Activated CD4-positive, CD25-positive, alpha-beta regulatory T cell treated with anti-CD3 and anti-CD28 coated beads, Interleukin-2, amount 50 U/mL, for 16 hours (primary cell): ENCODE measurements around the gene RPL21.
A peak's percentile ranks its signal among the peaks of the same experiment; 100 is the strongest.
"Not testable (repeated sequence)": the region's sequence is repeated elsewhere in the genome, so short reads cannot be mapped to it uniquely, and the experiment has no call there.

Experiments used
- DNase-seq: peaks from one replicate; pipeline ENCODE4 v3.0.0-alpha.2; 2020; ENCODE audit warnings: low read depth, low spot score

Gene RPL21

DNA sequence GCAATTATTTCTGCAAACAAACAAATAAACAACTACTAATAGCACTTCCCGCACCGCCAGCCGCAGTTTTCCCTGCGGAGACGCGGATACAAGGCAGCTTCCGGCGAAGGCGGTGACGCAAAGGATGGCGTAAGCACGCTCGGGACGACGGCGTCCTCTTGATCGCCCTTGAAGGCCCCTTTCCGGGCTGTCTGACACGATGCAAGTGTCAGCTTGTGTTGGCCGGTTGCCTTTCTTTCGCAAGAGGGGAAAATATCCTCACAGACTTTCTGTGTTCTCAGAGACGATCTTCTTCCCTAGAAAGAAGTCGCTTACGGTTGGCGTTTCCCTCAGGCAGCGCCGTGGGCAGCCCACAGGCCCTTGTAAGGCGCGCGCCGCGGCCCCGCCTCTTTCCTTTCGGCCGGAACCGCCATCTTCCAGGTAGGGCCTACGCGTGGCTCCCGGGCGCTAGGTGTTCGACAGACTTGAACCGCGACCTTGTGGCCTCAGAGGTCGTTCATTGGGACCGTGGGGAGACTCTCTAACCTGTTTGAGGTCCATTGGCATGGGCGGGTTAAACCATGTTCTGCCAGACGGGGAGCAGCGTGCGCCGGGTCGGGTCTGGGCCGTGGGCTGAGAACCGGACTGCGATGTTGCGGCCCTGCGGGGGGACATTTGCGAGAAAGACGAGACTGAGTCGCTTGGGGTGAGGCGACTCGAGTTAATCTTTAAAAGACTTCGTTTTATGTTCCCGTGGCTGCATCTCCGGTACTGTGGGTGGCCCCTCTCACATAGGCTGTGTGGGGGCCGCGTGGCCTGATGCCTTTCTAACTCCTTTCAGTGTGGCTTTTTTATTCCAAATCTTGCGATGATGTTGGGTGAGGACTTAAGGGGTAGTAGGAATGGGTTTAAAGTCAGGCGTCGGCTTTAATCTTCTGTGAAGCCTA, at the start of gene RPL21:
TSS of gene RPL21 (plus strand) at position 393 of the 926 bp plus-strand sequence. CDS start 2,219 bp downstream, outside the sequence.
- peak; percentile 78 for DNase-seq

DNA sequence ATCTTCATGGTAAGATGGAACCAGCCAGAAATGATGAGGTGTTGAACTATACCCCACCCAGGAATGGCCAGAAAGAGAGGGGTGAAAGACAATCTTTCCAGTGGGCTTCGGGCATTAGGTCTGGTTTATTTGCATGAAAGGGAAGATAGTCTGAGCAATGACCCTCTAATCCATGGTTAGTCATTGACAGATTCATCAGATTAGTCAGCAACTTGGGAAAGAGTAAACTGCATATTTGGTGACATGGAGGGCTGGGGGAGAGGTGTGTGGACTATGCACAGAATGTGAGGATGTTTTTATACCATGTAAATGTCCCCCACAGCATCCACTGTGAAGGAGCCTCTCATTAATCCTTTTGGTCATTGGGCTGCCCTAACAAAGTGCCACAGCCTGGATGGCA, 49.7 kb upstream of the RPL21 start:
- no peak for DNase-seq

DNA sequence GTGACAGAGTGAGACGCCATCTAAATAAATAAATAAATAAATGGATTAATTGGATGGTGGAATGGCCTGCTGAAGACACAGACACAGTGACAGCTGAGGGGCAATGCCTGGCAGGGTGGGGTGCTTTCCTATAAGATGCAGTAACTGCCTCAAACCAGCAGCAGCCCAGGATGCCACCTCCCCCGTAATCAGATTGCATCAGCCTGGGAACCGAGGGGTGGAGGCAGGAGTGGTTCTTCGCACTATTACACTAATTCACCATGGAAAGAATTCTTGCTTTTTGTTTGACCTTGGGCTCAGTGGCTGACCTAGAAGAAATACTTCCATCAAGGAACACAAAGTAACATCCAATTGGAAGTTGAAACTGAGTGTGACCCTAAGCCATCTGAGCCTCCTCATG, 48.2 kb upstream of the RPL21 start:
- DNase-seq = no peak

DNA sequence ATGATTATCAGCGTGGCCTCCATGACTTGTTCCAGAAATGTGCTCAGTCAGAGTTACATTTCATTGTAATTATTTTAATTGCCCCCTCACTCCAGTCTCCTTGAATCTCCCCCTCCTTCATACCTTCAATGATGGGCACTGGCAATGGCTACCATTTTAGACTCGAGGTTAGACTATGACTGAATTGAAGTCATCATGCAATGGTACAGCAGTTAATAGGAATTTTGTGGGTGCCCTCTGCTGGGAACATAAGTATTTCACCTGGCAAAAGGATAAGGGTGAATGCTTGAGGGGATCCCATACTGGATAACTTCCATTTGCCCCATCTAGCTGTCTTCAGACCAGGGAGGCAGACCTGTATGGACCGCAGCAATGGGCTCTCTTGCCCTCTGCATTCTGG, 47.5 kb upstream of the RPL21 start:
- DNase-seq = no peak

DNA sequence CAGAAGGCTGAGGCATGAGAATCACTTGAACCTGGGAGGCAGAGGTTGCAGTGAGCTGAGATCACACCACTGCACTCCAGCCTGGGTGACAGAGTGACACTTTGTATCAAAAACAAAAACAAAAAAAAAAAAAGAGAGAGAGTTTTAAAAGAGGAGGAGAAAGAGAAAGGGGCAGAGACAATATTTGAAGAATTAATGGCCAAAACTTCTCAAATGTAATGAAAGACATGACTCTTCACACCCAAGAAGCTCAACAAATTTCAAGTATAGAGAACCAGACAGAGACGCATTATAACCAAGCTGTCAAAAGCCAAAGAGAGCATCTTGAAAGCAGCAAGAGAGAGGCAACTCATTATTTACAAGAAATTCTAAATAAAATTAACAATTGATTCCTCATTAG, 42.8 kb upstream of the RPL21 start:
- no peak for DNase-seq

DNA sequence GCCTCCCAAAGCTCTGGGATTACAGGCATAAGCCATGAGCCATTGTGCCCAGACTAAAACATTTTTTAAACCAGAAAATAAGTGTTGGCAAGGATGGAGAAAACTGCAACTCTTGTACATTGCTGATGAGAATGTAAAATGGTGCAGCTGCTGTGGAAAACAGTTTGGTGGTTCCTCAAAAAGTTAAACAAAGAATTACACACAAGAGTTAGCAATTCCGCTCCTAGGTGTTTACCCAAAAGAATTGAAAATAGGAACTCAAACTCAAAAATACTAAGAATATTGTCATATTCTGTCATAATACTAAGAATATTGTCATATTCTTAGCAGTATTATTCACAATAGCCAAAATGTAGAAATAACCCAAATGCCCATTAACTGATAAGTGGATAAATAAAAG, 40.1 kb upstream of the RPL21 start:
- DNase-seq = no peak

DNA sequence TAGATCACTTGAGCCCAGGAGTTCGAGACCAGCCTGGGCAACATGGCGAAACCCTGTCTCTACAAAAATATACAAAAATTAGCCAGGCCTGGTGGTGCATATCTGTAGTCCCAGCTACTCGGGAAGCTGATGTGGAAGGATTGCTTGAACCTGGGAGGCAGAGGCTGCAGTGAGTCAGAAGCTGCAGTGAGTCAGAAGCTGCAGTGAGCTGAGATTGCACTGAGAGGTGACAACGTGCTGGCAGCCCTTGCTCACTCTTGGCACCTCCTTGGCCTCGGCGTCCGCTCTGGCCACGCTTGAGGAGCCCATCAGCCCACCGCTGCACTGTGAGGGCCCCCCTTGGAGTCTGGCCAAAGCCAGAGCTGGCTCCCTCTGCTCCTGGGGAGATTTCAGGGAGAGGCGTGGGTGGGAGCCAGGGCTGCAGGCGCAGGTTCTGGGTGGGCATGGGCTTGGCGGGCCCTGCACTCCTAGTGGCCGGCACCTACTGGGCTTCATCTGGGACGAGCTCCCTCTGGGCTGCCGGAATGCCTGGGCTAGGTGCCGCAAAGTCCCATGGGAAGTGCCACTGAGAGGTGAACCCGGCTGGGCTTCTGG, 39.5 kb upstream of the RPL21 start:
- DNase-seq = no peak

DNA sequence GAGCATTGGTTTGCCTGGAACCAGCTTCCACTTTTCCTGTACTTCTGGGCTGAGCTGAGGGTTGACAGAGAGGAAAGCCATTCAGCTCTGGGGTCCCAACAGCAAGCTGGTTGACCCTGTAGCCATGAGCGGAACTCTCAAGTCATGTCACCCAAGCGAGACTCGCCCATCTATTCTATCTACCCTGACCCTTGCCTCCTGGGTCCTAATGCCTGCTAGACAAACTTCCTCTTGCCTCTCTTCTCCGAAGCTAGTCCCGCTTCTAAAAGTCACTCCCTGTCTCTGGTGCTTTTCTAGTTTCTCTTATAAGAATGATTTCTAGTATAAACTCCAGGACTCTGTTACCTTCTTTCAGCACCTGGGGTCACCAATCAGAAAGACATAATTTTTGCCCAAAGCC, 38.0 kb upstream of the RPL21 start:
- DNase-seq = not testable (repeated sequence)

DNA sequence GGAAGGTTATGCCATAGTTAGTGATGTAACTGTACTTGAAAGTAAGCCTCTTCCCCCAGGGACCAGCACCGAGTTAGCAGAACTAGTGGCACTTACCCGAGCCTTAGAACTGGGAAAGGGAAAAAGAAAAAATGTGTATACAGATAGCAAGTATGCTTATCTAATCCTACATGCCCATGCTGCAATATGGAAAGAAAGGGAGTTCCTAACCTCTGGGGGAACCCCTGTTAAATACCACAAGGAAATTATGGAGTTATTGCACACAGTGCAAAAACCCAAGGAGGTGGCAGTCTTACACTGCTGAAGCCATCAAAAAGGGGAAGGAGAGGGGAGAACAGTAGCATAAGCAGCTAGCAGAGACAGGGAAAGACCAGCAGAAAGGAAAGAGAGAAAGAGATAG, 33.6 kb upstream of the RPL21 start:
- not testable (repeated sequence) for DNase-seq

DNA sequence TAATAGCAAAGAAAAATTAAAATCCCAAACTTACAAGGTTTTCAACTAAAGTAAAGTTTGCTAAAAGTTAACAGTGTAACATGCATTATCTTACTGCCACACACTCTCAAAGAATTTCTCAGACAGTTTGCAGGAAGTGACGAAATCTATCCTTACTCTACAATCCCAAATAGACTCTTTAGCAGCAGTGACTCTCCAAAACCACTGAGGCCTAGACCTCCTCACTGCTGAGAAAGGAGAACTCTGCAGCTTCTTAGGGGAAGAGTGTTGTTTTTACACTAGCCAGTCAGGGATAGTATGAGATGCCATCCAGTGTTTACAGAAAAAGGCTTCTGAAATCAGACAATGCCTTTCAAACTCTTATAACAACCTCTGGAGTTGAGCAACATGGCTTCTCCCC, 32.5 kb upstream of the RPL21 start:
- DNase-seq = not testable (repeated sequence)

DNA sequence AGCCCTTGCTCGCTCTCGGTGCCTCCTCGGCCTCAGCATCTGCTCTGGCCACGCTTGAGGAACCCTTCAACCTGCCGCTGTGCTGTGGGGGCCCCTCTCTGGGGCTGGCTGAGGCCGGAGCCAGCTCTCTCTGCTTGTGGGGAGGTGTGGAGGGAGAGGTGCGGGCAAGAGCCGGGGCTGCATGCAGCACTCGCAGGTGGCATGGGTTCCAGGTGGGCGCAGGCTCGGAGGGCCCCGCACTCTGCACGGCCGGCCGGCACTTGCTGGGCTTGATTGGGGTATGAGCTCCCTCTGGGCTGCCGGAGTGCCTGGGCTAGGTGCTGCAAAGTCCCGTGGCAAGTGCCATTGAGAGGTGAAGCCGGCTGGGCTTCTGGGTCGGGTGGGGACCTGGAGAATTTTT, 31.7 kb upstream of the RPL21 start:
- no peak for DNase-seq

DNA sequence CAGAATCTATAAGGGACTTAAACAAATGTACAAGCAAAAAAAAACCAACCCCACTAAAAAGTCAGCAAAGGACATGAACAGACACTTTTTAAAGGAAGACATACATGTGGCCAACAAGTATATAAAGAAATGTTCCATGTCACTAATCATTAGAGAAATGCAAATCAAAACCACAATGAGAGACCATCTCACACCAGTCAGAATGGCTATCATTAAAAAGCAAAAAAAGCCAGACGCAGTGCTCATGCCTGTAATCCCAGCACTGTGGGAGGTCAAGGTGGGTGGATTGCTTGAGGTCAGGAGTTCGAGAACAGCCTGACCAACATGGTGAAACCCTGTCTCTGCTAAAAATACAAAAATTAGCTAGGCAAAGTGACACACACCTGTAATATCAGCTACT, 29.3 kb upstream of the RPL21 start:
- DNase-seq = not testable (repeated sequence)

DNA sequence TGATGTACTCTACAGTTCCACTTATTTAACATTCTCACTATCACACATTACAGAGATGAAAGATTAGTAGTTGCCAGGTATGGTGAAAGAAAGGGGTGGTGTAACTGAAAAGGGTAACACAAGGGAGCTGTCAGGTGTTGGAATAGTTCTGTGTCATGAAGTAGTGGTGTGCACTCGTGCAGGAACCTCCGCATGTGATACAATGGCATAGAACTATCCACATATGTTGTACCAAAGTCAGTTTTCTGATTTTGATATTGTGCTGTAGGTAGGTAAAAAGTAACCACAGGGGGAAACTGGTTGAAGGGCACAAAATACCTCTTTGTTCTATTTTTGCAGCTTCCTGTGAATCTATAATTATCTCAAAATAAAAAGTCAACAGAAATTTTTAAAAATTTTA, 24.4 kb upstream of the RPL21 start:
- no peak for DNase-seq

DNA sequence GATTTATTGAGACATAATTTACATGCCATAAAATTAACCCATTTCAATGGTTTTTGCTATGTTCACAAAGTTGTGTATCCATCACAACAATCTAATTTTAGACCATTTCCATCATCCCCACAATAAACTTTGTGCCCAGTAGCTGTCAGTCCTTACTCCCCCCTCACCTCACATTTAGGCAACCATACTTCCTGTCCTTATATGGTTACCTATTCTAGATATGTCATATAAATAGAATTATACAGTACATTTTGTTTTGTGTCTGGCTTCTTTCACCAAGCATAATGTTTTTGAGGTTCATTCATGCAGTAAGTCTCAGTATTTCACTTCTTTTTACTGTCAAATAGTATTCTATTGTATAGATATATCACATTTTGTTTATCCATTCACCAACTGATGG, 23.2 kb upstream of the RPL21 start:
- no peak for DNase-seq

DNA sequence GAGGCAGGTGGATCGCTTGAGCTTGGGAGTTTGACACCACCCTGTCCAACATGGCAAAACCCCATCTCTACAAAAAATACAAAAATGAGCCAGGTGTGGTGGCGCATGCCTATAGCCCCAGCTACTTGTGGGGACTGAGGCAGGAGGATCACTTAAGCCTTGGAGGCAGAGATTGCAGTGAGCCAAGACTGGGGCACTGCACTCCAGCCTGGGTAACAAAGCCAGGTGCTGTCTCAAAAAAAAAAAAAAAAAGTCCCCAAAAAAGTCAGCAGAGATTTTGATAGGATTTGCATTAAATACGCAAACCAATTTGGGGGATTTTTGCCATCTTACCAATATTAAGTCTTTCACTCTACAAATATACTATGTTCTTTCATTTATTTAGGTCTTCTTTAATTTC, 21.7 kb upstream of the RPL21 start:
- no peak for DNase-seq

DNA sequence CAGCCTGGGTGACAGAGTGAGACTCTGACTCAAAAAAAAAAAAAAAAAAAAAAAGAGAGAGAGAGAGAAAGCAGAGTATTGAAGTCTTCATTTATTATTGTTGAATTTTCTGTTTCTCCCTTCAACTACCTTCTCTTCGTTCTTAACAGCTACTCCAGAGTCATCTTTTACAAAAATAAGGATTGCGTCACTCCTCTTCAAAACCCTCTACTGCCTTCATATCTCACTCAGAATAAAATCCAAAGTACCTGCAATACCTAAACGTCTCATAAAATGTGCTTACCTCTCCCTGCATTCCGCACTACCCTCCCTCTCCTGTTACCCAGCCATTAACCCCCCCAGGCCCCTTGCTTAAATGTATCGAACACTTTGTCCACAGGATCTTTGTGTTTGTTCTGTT, 17.4 kb upstream of the RPL21 start:
- no peak for DNase-seq

DNA sequence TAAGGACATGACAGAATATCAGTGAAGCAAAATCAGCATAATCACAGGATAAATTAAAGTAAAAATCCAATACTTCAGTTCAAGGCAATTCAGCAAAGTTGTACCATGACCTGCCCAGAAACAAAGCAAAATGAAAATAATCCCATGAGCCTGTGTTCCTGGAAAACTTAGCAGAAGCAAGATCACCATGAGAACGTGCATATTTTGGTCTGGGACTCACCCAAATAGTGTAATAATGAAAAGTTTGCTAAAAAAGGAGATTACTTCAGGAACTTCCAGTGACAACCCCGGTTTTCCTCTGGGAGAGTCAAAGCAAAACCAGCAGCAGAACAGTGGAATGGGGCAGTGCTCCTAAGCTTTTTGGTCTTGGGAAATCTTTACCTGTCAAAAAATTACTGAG, 14.9 kb upstream of the RPL21 start:
- no peak for DNase-seq

DNA sequence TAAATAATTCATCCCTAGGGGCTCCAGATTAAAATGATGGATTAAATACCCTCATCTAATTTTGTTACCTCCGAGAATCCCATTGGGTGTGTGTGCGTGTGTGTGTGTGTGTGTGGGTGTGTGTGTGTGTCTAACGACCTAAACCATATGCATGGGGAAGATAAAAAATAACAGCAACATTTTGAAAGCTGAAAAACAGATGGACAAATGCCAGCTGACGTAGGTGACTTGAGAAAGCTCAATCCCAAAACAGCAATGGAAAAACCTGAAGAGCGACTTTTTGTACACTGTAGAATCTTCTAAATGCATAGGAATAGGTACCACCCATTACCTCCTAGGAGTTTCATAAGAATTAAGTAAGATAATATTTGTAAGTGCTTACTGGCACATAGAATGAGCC, 8.7 kb upstream of the RPL21 start:
- DNase-seq = no peak

DNA sequence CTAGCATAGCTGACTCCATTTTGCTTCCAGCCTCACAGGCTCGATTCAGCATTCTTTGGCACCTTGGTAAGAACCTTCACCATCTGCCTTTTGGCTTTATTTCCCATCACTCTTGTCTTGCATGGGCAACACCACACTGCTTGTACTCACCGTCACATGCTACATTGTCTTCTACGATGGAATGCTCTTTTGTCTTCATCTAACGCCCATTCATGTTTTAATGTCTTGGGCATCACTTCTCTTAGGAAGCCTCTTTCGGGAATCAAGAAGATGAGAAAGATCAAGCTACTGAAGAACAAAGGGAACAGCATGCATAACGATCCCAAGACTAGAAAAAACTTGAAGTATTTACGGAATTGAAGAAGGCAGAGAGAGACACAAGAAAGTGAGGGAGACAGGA, 5.7 kb upstream of the RPL21 start:
- DNase-seq = no peak

DNA sequence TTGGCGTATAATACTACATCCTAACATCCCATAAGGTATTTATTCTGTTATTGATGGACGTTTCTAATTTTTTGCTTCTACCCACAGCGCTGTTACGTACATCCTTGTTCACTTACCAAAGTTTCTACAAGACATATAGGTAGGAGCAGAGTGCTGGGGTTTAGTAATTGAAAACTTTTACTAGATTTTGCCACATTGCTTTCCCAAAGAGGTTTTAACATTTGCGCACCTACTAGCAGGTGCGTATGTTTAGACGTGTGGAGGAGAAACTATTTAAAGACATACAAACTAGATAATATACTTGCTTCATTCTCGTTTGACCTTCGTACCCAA, 559 bp upstream of the RPL21 start:
- no peak for DNase-seq

DNA sequence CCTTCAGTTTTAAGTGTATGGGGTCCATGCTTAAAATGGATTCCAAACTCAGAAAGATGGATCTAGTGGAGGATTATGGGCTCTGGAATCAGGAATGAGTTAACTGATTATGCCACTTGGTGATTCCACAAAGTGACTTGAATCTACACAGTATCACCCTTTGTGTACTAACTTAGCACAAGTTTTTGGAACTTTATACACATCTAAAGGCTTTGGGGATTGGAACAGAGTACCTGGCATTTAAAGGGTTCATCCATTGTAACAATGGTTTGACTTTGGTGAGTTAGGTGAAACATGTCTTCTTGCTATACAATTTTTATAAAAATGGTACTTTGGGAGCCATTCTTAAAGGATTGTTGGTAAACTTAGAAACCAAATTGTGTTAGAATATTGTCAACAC, 1.1 kb downstream of the RPL21 start:
- DNase-seq = no peak

DNA sequence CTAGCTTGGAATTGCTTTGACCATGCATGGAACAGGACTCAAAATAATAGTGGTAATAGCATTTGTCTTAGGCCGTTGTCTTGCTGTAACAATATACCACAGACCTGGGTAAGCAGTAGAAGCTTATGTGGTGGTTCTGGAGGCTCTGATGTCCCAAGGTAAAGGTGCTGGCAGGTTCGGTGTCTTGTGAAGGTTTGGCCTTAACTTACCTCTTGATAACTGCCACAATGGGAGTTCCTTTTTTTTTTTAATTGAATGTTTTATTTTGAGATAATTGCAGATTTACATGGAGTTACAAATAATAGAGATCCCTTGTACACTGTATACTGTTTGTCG, 5.8 kb downstream of the RPL21 start:
- no peak for DNase-seq

DNA sequence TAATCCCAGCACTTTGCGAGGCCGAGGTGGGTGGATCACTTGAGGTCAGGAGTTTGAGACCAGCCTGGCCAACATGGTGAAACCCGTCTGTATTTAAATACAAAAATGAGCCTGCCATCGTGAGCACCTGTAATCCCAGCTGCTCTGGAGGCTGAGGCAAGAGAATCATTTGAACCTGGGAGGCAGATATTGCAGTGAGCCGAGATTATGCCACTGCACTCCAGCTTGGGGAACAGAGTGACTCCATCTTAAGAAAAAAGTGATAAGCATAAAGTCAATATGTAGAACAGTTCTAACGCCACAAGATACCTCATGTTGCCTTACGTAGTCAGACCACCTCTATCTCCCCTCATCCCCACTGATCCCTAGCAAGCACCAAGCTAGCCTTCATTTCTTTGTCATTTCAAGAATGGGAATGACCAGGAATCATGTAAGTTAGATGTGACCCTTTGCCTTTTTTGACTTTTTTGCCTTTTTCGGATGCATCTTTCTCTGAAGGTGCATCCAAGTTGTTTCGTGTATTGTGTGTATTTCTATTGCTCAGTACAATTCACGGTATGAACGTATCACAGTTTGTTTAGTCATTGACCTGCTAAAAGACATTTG, 6.4 kb downstream of the RPL21 start:
- no peak for DNase-seq
